ENCODE measurements around the gene PHC2.

DNA sequence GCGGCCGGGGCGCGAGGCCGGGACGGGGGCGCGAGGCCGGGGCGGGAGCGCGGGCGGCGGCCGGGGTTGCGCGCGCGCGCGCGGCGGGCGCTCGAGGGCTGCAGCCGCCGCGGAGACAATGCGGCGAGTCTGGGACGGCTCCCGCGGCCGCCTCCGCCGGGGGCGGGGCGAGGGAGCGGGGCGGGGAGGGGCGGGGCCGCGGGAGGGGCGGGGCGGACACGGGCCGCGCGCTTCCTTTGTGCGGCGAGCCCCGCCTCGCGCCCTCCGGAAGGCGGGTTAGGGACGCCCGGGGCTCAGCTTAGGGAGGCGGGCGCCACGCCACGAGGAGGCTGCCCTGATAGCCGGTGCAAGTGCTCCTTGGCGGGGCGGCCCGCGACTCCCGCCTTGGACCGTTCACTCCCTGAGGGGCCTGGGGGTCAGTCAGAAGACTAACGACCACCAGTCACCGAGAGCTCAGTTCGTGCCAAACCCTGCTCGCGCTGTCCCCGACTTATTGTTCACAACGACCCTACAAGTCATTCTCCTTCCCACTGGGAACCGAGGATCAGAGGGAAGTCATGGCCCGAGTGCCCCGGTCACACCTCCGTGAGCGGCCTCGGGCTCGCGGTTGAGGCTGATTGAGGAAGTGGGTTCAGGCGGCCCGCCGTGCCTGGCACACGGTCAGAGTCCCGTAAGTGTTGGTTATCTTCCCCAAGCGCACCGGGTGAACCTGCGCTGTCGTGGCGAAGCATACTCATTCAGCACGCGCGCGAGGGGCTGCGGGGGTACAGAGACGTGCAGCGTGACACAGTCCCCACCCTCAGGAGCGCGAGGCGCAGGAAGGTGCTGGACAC lies 80.9 kb downstream of the PHC2 start:
- TF ChIP-seq, protein P1, sequence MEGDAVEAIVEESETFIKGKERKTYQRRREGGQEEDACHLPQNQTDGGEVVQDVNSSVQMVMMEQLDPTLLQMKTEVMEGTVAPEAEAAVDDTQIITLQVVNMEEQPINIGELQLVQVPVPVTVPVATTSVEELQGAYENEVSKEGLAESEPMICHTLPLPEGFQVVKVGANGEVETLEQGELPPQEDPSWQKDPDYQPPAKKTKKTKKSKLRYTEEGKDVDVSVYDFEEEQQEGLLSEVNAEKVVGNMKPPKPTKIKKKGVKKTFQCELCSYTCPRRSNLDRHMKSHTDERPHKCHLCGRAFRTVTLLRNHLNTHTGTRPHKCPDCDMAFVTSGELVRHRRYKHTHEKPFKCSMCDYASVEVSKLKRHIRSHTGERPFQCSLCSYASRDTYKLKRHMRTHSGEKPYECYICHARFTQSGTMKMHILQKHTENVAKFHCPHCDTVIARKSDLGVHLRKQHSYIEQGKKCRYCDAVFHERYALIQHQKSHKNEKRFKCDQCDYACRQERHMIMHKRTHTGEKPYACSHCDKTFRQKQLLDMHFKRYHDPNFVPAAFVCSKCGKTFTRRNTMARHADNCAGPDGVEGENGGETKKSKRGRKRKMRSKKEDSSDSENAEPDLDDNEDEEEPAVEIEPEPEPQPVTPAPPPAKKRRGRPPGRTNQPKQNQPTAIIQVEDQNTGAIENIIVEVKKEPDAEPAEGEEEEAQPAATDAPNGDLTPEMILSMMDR (IDR thresholded peaks at IDR 0.05): peak in 1 of 12 donors; percentile 12
- peak in 1 of 2 donors; percentile 79 for TF ChIP-seq POLR2A (IDR thresholded peaks at IDR 0.05)

Data from heart left ventricle (tissue), 13 donors.